Measurements from ENCODE around the gene TMEM255A.

DNA sequence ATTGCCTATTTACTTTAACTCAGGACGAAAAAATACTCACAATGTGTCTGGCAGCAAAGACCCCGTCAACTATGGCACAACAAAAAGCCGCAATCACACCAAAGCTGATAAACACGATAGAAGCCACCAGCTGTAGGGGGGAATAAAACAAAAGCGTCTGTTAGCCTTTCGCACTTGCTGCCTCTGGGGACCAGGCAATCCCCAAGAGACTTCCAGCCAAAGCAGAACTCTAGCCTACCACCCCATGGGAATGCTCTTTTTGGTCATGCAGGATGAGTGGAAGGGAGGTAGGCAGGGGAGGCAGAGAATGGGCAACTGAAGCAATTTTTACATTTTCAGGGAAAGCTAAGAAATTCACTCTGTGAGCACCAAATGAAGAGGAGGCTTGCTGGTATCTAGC is 20.1 kb downstream of the TMEM255A start:
- no peak for TF ChIP-seq EZH2 (IDR thresholded peaks at IDR 0.05; ENCODE audit: borderline replicate concordance, low read length)
- TF ChIP-seq, protein P1, sequence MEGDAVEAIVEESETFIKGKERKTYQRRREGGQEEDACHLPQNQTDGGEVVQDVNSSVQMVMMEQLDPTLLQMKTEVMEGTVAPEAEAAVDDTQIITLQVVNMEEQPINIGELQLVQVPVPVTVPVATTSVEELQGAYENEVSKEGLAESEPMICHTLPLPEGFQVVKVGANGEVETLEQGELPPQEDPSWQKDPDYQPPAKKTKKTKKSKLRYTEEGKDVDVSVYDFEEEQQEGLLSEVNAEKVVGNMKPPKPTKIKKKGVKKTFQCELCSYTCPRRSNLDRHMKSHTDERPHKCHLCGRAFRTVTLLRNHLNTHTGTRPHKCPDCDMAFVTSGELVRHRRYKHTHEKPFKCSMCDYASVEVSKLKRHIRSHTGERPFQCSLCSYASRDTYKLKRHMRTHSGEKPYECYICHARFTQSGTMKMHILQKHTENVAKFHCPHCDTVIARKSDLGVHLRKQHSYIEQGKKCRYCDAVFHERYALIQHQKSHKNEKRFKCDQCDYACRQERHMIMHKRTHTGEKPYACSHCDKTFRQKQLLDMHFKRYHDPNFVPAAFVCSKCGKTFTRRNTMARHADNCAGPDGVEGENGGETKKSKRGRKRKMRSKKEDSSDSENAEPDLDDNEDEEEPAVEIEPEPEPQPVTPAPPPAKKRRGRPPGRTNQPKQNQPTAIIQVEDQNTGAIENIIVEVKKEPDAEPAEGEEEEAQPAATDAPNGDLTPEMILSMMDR (conservative IDR thresholded peaks at IDR 0.05 in 1 of 2, IDR thresholded peaks at IDR 0.05 in 1 of 2; ENCODE audit: extremely low read depth in 1 of 2, insufficient read depth in 1 of 2, low read depth in 1 of 2, low read length in 2 of 2): no peak
